Esophagus muscularis mucosa (tissue), 3 donors: ENCODE results near the gene SH3PXD2B.

ENCODE experiments used
- EP300 ChIP-seq: sonication (generic); formaldehyde crosslinking; IDR thresholded peaks from one replicate; pipeline ENCODE4 v1.6.1; 2017; ENCODE audit warnings: antibody characterized with exemption
- TF ChIP-seq, protein P1 (sequence below), 3 experiments: fragments of 200-600 bp in 2 of 3; fragments of 450-650 bp in 1 of 3; sonication (generic) in 2 of 3; IDR thresholded peaks; one replicate each; pipeline ENCODE4 v1.5.1; 2017 to 2019; ENCODE audit warnings: antibody characterized with exemption in 3 of 3, mild to moderate bottlenecking in 2 of 3, moderate library complexity in 1 of 3

DNA sequence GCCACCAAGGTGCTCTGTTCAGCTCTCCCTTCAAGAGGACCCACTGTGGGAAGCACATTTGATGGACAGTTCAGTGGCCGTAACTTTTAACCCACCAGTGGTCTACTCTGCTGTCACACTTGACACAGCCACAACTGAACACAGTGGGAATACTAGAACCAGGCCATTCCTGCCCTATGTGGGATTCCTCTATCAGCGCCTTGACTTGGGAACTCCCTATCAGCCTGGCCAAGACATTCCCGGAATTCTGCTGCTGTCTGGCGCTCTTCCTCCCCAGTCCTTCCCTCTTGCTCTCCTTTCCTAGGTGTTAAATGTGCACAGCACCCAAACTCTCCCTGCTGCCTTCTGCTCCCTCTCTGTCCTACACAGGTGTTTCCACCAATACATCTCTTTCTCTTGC, 23.1 kb upstream of the SH3PXD2B start:
- TF ChIP-seq, protein P1, sequence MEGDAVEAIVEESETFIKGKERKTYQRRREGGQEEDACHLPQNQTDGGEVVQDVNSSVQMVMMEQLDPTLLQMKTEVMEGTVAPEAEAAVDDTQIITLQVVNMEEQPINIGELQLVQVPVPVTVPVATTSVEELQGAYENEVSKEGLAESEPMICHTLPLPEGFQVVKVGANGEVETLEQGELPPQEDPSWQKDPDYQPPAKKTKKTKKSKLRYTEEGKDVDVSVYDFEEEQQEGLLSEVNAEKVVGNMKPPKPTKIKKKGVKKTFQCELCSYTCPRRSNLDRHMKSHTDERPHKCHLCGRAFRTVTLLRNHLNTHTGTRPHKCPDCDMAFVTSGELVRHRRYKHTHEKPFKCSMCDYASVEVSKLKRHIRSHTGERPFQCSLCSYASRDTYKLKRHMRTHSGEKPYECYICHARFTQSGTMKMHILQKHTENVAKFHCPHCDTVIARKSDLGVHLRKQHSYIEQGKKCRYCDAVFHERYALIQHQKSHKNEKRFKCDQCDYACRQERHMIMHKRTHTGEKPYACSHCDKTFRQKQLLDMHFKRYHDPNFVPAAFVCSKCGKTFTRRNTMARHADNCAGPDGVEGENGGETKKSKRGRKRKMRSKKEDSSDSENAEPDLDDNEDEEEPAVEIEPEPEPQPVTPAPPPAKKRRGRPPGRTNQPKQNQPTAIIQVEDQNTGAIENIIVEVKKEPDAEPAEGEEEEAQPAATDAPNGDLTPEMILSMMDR (IDR thresholded peaks at IDR 0.05): no peak
- TF ChIP-seq EP300: no peak
